ENCODE data around the gene FBP2. TPM values are rescaled to one million over a fixed set of nuclear protein-coding genes. Genes with fewer than 3 reads are reported as not detected.
"Not testable (repeated sequence)": the region's sequence is repeated elsewhere in the genome, so short reads cannot be mapped to it uniquely, and the experiment has no call there.

FBP2 gene
- total RNA-seq, 2 donors from 2014 or later = 2.0 TPM; not detected in 1

- intact Hi-C loops (cut with DNase I) = no loop called here
- Histone ChIP-seq H3K4me1 (replicated peaks) (no peaks in the 10 kb centered on the region), H3K4me3 (no peak overlapping the region), H3K27ac (no peak overlapping the region), H3K9me3 (no peaks in the 10 kb centered on the region), H3K27me3 (replicated peaks; ENCODE audit: insufficient read depth) (no peaks in the 10 kb centered on the region), H3K36me3 (no peaks in the 10 kb centered on the region)
- no peak for DNase-seq (ENCODE audit: low spot score)
- WGBS = 92% methylated on average over 17 of the region's 17 CpGs
- no peak for TF ChIP-seq CTCF (IDR thresholded peaks at IDR 0.05)
- no peak for TF ChIP-seq POLR2AphosphoS5 (IDR thresholded peaks at IDR 0.05)
These were observed 24.5 kb downstream of the FBP2 start for GRCh38 chr9:94568972-94569712.

- intact Hi-C loops (cut with DNase I) = no loop called here
- no peaks in the 10 kb centered on the region for H3K36me3 ChIP-seq
- TF ChIP-seq POLR2AphosphoS5 (IDR thresholded peaks at IDR 0.05) (no peak), CTCF (IDR thresholded peaks at IDR 0.05) (no peak), POLR2A (IDR thresholded peaks at IDR 0.05) (no peak)
- no peak for DNase-seq (ENCODE audit: low spot score)
- no peak overlapping the region for H3K4me3 ChIP-seq
- no peaks in the 10 kb centered on the region for H3K27me3 ChIP-seq (replicated peaks; ENCODE audit: insufficient read depth)
- whole genome bisulfite sequencing = 92% methylated on average over 3 of the region's 3 CpGs
- H3K9me3 ChIP-seq = no peaks in the 10 kb centered on the region
- H3K4me1 ChIP-seq (replicated peaks) = no peaks in the 10 kb centered on the region
- no peak overlapping the region for H3K27ac ChIP-seq
These were observed 25.3 kb downstream of the FBP2 start for GRCh38 chr9:94568250-94568889.

GRCh38 chr9:94567271-94567670 lies 26.4 kb downstream of the FBP2 start:
- Histone ChIP-seq H3K27me3 (replicated peaks; ENCODE audit: insufficient read depth) (no peaks in the 10 kb centered on the region), H3K4me1 (replicated peaks) (no peaks in the 10 kb centered on the region), H3K9me3 (no peaks in the 10 kb centered on the region), H3K27ac (no peak overlapping the region), H3K36me3 (no peaks in the 10 kb centered on the region), H3K4me3 (no peak overlapping the region)
- 50% methylated on average over 2 of the region's 2 CpGs for WGBS
- intact Hi-C loops (cut with DNase I) = no loop called here
- TF ChIP-seq POLR2A (IDR thresholded peaks at IDR 0.05) (no peak), CTCF (IDR thresholded peaks at IDR 0.05) (no peak), POLR2AphosphoS5 (IDR thresholded peaks at IDR 0.05) (no peak)
- DNase-seq (ENCODE audit: low spot score) = no peak

- H3K36me3 ChIP-seq = no peaks in the 10 kb centered on the region
- no peak overlapping the region for H3K27ac ChIP-seq
- H3K4me1 ChIP-seq (replicated peaks) = no peaks in the 10 kb centered on the region
- intact Hi-C loops (cut with DNase I) = no loop called here
- no peaks in the 10 kb centered on the region for H3K27me3 ChIP-seq (replicated peaks; ENCODE audit: insufficient read depth)
- DNase-seq (ENCODE audit: low spot score) = no peak
- TF ChIP-seq POLR2AphosphoS5 (IDR thresholded peaks at IDR 0.05) (no peak), CTCF (IDR thresholded peaks at IDR 0.05) (no peak), POLR2A (IDR thresholded peaks at IDR 0.05) (no peak)
- H3K9me3 ChIP-seq = no peaks in the 10 kb centered on the region
- no peak overlapping the region for H3K4me3 ChIP-seq
These were observed 27.1 kb downstream of the FBP2 start for GRCh38 chr9:94566550-94566949.

- 59% methylated on average over 3 of the region's 3 CpGs for WGBS
- H3K9me3 ChIP-seq; DNase-seq (ENCODE audit: low spot score); H3K4me3 ChIP-seq; H3K27ac ChIP-seq; H3K4me1 ChIP-seq (replicated peaks); H3K36me3 ChIP-seq; H3K27me3 ChIP-seq (replicated peaks; ENCODE audit: insufficient read depth); intact Hi-C loops (cut with DNase I): not testable (repeated sequence)
These were observed 29.3 kb downstream of the FBP2 start for GRCh38 chr9:94564279-94564678.
